HK-2 (cell line): Measurements from ENCODE around the gene CES5A.
"Not testable (repeated sequence)": the region's sequence is repeated elsewhere in the genome, so short reads cannot be mapped to it uniquely, and the experiment has no call there.

ENCODE experiments used
- DNase-seq: peaks from one replicate; pipeline ENCODE4 v3.0.0-alpha.2; 2018; ENCODE audit not compliant: unreplicated experiment

The CES5A gene

DNA sequence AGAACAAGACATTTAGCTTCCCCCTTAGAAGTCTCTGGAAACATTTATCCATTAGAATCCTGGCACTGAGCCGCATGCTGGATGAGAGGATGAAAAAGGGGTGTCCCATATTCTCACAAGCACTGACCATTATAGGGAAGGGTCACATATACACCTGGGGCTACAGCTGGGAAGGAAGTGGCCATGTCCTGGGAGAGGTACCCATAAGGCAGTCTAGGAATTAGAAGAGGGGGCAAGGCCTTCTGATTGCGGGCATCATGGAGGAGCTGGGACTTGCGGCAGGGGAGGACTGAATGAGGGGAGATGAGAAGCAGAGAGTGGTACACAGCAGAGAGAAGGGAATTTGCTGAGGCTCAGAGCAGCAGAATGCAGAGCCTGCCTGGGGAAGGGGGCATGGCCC lies 45.9 kb downstream of the CES5A start:
- DNase-seq = not testable (repeated sequence)

DNA sequence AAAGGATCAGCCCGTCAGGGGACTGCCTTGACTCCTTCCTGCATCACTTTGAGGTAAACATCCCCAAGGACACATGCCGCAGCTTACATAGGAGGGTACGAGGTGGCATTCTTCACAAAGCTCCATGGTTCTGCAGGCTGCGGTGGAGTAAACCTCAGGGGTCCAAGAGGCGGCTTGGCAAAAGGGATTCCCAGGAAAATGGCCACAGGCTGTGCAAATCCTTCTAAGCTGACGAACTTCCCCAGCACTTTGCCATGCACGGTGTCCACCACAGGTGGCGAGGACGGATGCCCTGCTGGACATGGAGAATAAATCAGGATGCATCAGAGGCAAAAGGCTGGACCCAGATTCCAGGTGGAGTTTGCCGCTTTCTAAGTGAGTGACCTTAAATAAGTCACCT lies 46.5 kb downstream of the CES5A start:
- DNase-seq = no peak

DNA sequence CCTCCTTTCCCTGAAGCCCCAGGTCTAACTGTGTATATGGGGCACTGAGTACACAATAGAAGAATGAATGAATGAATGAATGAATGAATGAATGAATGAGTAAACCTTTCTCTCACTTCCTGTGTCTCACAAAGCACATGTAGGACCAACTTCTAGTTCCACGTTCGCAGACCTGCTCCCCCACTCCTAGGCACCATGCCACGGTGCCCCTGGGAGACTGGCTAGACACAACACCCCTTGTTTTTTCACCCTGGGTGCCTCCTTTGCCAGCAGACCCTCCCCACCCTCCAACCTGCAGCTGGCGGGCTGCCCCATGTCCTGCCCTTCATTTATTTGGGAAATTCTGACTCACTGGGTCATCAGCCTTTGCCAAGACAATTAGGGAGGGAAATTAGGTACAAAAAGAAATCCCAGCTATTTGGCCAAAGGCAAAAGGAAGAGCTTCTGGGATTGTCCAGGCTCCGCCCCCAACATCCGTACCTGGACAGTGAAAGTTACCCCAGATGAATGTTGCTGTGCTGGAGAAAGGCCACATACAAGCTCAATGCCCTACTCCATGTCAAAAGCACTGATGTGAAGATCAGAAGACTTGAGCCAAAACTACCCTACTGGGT lies 50.0 kb downstream of the CES5A start:
- no peak for DNase-seq

DNA sequence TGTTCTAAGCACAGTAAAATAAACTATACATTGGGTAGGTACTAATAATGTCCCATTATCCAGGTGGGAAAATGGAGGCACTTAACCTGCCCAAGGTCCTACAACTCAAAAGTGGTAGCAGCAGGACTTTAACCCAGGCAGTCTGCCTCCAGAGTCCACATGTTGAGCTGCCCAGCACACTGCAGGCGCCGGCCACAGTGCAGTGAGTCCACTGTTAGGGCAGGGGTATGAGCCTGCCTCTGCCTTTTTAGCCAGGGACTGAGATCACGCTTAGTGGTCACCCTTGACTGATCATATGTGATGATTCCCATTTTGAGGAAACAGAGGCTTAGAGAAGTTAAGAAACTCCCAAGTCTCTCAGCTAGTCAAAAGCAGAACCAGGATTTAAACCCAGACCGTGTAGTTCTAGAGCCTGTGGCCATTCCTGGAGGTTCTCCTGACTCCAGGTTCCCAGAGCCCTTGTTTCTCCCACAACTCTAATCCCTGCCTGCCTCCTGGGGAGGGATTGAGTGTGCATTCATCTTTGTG lies 50.6 kb downstream of the CES5A start:
- DNase-seq = no peak

DNA sequence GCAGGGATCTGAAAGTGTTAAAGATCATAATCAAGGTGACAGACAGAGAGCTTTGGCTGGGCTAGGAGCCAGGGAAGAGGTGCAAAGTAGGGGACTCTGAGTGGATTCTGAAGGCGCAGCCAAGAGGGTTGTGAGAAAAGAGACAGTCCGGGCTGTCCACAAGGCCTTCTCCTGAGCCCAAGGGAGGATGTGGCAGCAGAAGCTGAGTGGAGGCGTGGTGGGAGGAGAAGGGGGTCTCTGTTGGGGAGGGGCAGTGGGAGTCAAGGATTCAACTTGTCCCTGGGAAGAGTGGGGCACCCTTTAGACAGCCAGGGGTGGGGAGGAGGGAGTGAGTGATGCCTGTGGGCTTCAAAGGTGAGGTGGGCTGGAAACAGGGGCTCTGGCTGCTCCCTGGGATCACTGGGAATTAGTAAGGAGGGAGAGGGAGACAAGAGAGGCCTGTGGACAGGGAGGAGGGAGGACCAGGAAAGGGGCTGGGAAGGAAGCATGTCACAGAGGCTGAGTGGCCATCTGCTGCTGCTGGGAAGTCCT lies 52.8 kb downstream of the CES5A start:
- no peak for DNase-seq

DNA sequence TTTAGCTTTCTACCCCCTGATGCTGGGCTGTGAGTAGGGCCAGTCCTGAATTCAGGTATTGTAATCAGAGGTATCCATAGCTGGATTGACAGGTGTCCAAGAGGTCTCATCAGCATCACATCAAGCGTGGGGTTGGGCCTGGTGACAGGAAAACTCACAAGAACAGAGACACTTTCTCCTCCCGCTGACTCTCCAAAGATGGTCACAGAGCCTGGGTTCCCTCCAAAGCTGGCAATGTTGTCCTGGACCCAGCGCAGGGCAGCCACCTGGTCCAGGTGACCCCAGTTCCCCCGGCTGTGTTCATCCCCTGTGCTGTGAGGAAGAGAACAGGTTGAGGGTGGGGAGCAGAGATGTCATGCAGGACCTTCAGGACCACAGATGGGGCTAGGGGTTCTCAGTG lies 54.0 kb downstream of the CES5A start:
- no peak for DNase-seq

DNA sequence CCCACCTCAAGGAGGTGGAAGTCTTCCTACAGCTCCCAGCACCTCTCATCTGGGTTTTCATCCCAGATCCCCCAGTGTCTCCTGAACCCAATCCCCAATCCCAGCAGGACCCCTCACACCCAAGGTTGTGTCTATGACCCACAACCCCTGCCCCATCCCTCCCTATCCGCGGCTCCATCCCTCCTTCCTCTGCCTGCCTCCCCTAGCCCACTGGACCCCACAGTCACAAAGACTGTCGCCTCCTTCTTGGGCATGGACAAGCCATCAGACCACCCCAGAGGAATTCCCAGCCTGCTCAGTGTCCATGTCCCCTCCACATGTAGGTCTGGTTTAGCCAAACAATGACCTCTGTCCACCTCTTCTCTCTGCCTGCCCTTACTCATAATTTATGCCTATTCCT lies 54.6 kb downstream of the CES5A start:
- DNase-seq = no peak

DNA sequence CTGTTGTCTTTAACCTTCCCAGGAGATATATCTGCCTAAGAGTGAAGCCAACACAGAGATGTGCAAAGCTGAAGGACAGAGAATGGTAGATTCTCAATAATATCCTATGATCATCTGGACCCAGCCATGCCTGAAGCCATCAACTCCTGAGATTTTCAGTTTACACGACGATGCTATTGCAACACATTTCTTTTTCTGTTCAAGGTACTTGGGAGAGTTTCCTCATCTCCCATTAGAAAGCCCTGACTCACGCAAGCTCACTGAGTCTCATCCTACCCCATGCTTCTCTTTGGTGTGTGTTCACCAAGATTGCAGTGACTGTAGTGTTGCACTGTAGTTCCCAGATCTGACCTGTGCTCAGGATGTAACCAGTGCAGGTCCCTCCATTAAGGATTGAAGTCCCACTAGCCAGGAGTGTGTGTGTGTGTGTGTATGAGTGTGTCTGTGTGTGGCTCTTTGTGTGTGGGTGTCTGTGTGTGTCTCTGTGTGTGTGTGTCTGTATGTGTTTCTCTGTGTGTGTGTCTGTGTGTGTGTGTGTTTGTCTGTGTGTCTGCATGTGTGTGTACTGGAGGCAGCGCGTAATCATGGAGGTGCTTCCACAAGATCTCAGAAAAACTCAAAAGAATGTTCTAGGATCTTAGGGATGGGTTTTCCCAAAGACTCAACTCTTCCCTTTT lies 57.8 kb downstream of the CES5A start:
- DNase-seq = no peak

DNA sequence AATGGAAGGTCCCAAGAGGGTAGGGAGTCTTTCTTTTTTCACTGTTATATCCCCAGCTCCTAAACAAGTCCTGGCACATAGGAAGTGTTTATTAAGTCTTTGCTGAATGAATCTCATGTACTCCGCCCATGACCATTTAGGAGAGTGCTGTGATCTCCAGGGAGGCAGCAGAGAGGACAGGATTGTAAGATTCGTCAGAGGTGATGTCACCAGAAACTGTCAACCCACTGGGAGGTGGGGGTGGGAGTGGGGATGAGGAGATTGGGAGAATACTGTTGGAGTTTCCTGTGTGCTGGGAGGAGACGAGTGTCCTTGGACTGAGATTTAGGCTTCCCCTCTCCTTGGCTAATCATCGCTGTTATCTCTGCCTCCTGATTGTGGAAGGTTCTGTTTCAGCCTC lies 59.0 kb downstream of the CES5A start:
- not testable (repeated sequence) for DNase-seq

DNA sequence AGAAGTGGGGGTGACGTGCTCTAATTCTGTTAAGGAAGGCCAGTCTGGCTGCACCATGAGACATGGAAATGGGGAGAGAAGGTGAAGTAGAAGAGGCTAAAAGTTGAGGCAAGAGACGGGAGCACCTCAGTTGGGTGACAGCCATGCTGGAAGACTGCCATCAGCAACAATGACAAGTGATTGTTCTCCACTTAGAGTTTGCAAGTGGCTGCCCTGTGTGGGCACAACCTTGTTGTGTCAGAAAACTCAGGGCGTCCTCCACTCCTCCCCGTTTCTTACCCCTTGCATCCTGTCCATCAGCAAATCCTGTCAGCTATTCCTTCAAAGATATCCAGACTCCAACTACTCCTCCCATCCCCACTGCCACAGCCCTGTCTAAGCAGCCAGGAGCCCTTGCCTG lies 59.9 kb downstream of the CES5A start:
- DNase-seq = no peak

- DNase-seq = not testable (repeated sequence)
Measured at GRCh38 chr16:55814174-55814573, 61.0 kb downstream of the CES5A start.

GRCh38 chr16:55813730-55814129 lies 61.4 kb downstream of the CES5A start:
- not testable (repeated sequence) for DNase-seq

- DNase-seq = no peak
Measured at GRCh38 chr16:55812951-55813350, 62.2 kb downstream of the CES5A start.

DNA sequence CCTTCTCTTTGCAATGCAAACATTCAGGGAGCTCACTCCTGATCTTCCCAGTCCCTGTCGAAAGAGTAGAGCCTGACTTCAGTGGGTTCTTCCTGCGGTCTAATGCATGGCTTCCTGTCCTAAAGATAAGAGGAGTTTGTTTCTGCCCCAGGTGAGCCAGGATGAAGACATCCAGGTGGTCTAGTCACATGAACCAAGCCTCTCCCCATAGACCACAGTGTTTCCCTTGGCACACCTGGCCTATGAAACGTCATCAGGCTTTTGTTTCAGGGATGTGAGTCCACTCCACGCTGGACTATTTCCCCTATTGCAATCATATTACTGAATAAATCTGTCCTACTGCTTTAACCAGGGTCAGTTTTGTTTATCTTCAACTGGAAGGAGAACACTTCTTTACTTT lies 63.4 kb downstream of the CES5A start:
- no peak for DNase-seq

DNA sequence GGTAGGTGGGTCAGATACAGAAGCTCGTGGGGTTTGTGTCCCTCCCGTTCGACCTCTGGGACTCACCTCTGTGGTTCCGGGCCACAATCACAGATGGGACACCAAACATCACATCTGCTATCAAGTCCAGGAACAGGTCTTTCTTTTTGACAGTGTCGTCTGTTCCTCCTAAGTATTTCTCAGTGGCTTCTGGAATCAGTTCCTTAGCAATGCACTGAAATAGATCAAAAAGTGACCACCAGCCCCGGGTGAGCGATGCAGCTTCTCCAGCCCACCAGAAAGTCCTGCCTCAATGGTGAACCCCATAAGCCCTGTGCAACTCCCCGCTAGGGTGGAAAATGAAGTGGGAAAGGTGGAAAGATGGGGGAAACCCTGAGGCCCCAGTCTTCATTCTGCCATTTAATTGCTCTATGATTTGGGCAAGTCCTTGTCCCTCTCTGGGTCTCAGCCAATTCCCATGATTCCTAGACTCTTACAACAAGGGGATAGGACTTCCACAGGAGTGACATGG lies 64.7 kb downstream of the CES5A start:
- no peak for DNase-seq

- no peak for DNase-seq
Measured at GRCh38 chr16:55809851-55810250, 65.3 kb downstream of the CES5A start.

GRCh38 chr16:55809386-55809785 lies 65.8 kb downstream of the CES5A start:
- DNase-seq = no peak

DNA sequence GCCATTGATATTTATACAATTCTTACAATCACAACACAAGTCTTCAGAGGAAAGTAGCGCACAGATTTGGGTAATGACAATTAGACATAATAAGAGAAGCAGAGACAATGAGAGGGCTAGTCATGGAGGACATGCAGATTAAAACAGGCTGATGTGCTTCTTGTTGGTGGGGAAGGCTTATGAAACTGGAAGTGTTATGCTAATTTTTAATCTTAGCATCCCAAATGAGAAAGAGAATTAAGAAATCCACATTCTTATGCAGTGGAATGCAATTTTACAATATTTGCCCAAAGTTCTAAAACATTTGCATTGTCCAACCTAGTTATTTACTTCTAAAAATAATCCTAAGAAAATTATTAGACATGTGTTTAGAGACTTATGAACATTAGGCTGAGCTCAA lies 66.9 kb downstream of the CES5A start:
- not testable (repeated sequence) for DNase-seq

DNA sequence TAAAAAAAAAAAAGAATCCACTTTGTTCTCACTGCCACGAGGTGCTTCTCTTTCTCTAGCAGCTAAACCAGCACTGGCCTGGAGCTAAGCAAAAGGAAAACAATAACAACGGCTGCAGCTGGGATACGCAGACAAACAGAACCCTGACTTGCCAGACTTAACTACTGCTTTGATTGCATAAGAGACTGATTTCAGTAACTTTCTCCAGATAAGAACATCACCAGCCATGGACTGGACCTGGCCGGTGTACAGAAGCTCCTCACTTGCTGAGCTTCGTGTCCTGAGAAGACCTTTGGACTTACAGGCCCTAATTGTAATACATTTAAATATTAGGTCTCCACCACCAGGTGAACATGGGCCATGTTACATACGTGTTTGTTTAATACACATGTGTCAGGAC lies 70.1 kb downstream of the CES5A start:
- DNase-seq = not testable (repeated sequence)

GRCh38 chr16:55803681-55804080 lies 71.5 kb downstream of the CES5A start:
- not testable (repeated sequence) for DNase-seq
